22Rv1 (cell line): ENCODE data around the gene TMEM247.

ENCODE experiments used
- H3K27ac ChIP-seq: fragments of 450-650 bp; 2 replicates; pipeline ENCODE4 v1.5.1; 2017
- ZFX ChIP-seq: fragments of 450-650 bp; IDR thresholded peaks from 2 replicates; pipeline ENCODE4 v1.6.1; 2017; ENCODE audit warnings: antibody characterized with exemption, borderline replicate concordance
- TF ChIP-seq, protein P1 (sequence below): fragments of 450-650 bp; IDR thresholded peaks from 2 replicates; pipeline ENCODE4 v1.5.1; 2017; ENCODE audit warnings: mild to moderate bottlenecking

The TMEM247 gene

DNA sequence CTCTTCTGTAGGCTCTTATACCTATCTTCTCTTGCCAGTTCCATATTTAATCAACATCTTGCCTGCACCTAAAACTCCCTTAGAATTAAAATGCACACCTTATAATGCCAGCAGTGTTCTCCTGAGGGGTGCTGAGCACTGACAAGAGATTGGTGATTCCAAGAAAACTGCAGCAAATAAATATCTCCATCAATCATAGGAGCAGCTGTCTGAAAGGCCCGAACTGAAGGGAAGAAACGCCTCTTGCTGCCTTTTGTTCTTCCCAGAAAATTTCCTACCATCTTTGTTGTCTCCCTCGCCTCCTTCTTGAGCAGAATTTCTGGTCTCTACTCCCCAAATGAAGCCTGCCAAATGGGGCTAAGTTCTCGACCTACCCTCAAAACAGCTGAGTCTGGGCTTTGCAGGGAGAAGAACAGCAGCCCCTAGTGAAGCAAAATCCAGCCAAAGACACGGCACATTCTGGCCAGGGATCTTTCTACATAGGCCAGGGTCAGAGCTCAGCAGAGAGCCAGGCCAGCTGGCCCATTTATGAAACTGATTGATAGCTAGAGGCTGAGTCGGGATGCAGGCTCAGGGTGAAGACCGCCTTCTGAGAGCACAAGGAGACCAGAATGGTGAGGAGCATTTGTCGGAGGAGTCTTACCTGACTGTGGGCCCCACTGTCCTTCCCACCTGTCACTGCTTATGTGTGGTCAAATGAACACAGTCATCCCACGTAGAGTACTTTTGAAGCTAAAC is 20.4 kb upstream of the TMEM247 start:
- TF ChIP-seq, protein P1, sequence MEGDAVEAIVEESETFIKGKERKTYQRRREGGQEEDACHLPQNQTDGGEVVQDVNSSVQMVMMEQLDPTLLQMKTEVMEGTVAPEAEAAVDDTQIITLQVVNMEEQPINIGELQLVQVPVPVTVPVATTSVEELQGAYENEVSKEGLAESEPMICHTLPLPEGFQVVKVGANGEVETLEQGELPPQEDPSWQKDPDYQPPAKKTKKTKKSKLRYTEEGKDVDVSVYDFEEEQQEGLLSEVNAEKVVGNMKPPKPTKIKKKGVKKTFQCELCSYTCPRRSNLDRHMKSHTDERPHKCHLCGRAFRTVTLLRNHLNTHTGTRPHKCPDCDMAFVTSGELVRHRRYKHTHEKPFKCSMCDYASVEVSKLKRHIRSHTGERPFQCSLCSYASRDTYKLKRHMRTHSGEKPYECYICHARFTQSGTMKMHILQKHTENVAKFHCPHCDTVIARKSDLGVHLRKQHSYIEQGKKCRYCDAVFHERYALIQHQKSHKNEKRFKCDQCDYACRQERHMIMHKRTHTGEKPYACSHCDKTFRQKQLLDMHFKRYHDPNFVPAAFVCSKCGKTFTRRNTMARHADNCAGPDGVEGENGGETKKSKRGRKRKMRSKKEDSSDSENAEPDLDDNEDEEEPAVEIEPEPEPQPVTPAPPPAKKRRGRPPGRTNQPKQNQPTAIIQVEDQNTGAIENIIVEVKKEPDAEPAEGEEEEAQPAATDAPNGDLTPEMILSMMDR, result no peak
- TF ChIP-seq ZFX, result no peak
- no peak overlapping the region for H3K27ac ChIP-seq

DNA sequence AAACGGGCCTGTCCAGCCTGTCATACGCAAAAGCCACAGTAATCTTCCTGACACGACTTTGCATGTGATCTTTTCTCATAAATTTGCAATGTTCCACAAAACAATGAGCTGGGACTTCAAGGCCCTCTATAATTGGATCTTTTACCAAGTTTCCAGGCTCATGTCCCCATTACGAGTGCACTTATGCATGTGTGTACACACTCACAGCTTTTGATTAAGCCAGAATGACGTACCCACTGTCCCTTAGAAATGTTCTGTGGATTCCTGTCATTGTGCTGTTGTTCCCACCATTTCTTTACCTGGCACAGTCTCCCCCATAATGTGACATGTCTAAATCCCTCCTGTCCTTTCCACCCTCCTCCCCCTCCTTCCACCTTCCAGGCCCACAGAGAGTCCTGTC is 19.7 kb upstream of the TMEM247 start:
- H3K27ac ChIP-seq, result no peak overlapping the region
- TF ChIP-seq, protein P1, result no peak
- TF ChIP-seq ZFX, result no peak

DNA sequence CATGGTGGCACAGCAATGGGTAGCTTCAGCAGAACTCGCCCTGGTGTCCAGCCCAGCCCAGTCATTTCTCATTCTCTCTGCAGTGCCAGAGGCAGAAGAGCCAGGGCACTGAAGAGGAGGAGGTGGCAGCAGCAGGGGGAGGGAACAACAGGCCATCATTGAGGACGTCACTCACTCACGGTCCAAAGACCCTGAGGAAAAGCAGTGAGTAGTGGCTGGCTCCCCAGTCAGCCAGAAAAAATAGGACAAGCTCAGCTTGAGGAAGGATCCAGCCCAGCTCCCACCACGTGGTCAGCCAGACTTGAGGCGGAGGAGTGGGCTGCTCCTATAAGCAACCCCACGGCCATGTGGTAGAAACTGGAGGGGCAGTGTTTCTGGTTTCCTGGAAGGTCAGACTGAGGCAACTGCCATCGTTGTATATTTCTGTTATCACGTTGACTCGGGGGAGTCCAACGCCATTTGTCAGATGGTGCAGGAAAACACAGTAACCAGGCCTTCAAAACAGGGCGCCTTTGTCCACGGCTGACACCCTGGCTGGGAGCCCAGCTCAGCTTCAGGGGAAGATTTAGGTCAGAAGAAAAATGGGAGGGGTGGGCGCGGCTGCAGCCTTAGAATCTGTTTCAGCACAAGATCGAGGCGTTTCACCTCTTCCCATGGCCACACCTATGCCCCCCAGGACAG is 19.0 kb upstream of the TMEM247 start:
- H3K27ac ChIP-seq, result no peak overlapping the region
- TF ChIP-seq, protein P1, result no peak
- no peak for TF ChIP-seq ZFX

DNA sequence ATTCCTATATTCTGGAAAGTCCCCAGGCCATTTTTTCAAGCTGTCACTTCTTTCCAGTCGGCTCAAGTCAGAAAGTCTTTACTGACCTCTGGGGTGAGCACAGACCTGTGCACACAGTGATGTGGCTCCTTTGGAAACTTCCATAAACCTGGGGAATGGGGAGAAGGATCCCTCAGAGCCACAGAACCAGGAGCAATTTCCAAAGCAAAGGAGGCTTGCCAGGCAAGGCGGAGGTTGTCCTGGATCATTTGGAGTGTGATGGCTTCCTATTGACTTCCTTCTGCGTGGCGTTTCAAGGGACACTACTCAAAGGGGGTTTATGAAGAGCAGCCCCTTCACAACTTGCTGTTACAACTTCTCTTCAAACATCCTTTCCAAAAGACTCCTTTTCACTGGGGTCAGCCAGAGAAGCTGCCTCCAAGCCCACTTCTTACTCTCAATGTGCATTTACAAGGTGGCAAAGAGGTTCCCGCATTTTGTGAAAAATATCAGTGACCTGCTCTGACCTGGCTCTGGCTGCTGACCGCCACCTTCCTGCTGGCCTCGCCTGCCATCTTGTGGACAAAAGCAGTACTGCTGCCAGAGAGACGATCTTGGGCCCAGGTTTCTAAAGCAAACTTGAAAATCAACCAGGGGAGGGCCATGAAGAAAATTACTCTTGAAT is 18.2 kb upstream of the TMEM247 start:
- TF ChIP-seq ZFX, result no peak
- TF ChIP-seq, protein P1, result peak; percentile 82
- no peak overlapping the region for H3K27ac ChIP-seq

DNA sequence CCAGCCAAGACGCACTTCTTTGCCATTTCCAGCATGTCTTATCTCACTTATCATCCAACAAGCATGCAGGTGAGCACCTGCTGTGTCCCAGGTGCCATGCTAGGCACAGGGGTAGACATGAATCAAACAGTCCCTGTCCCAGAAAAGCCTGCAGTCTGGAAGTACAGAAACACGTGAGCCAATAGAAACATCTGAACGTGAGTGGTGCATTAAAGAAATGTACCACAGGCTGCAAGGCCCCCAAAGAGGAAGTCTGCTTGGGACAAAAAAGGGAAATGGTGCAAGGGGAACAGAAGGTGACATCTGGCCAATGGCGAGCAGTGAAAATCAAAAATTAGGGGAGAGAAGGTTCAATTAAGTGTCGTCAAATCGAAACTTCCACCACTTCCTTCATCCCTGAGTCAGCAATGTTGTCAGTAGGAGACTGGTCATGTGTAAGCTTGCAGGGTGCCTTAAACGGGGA is 17.6 kb upstream of the TMEM247 start:
- no peak for TF ChIP-seq ZFX
- TF ChIP-seq, protein P1, result peak; percentile 34

DNA sequence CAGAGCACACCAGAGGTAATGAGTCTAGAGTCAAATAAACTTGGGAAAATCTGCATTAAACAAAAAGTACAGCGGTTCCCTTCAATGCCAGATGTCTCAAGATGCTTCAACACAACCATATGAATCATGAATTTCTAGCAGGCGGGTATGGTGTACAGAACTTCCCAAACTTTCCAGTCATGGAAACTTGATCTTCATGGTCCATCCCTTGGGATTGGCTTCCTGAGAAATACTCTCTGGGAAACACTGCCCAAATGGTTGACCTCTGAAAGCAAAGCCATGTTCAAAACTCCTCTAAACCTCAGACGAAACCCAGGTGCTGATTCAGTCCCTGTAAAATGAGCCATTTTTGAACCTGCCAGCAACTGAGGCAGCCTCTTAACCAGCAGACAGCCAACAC is 16.4 kb upstream of the TMEM247 start:
- no peak for TF ChIP-seq ZFX
- TF ChIP-seq, protein P1, result no peak
- H3K27ac ChIP-seq, result no peak overlapping the region

More for the DNA sequence above, 17.6 kb upstream of the TMEM247 start:
- H3K27ac ChIP-seq, result no peak overlapping the region
